ENCODE data around the gene LARP6.

LARP6 gene

GRCh38 chr15:70794596-70795310 lies 59.2 kb downstream of the LARP6 start:
- DNase-seq (ENCODE audit: low read depth) = peak; percentile 73
- in situ Hi-C loops (cut with HindIII; ENCODE audit: low sequenced_read_pairs) = no loop called here
- H3K4me3 ChIP-seq (ENCODE audit: low read depth, low read length) = no peak overlapping the region
- TF ChIP-seq CTCF (IDR thresholded peaks at IDR 0.05; ENCODE audit: low read depth, low read length, missing control alignments) = no peak

GRCh38 chr15:70793694-70794093 lies 60.3 kb downstream of the LARP6 start:
- no peak for DNase-seq (ENCODE audit: low read depth)
- in situ Hi-C loops (cut with HindIII; ENCODE audit: low sequenced_read_pairs) = no loop called here
- no peak overlapping the region for H3K4me3 ChIP-seq (ENCODE audit: low read depth, low read length)
- TF ChIP-seq CTCF (IDR thresholded peaks at IDR 0.05; ENCODE audit: low read depth, low read length, missing control alignments) = no peak

GRCh38 chr15:70792171-70792573 lies 61.8 kb downstream of the LARP6 start:
- no peak for DNase-seq (ENCODE audit: low read depth)
- in situ Hi-C loops (cut with HindIII; ENCODE audit: low sequenced_read_pairs) = no loop called here

GRCh38 chr15:70791259-70791658 lies 62.7 kb downstream of the LARP6 start:
- in situ Hi-C loops (cut with HindIII; ENCODE audit: low sequenced_read_pairs) = no loop called here
- no peak for TF ChIP-seq CTCF (IDR thresholded peaks at IDR 0.05; ENCODE audit: low read depth, low read length, missing control alignments)
- DNase-seq (ENCODE audit: low read depth) = no peak
- H3K4me3 ChIP-seq (ENCODE audit: low read depth, low read length) = no peak overlapping the region

More at GRCh38 chr15:70792171-70792573, 61.8 kb downstream of the LARP6 start:
- no peak for TF ChIP-seq CTCF (IDR thresholded peaks at IDR 0.05; ENCODE audit: low read depth, low read length, missing control alignments)
- no peak overlapping the region for H3K4me3 ChIP-seq (ENCODE audit: low read depth, low read length)

GRCh38 chr15:70789213-70789612 lies 64.7 kb downstream of the LARP6 start:
- no peak for DNase-seq (ENCODE audit: low read depth)
- in situ Hi-C loops (cut with HindIII; ENCODE audit: low sequenced_read_pairs) = no loop called here
- TF ChIP-seq CTCF (IDR thresholded peaks at IDR 0.05; ENCODE audit: low read depth, low read length, missing control alignments) = no peak
- H3K4me3 ChIP-seq (ENCODE audit: low read depth, low read length) = no peak overlapping the region

- no peak for DNase-seq (ENCODE audit: low read depth)
- in situ Hi-C loops (cut with HindIII; ENCODE audit: low sequenced_read_pairs) = no loop called here
- no peak overlapping the region for H3K4me3 ChIP-seq (ENCODE audit: low read depth, low read length)
- no peak for TF ChIP-seq CTCF (IDR thresholded peaks at IDR 0.05; ENCODE audit: low read depth, low read length, missing control alignments)
Observed at GRCh38 chr15:70788114-70789049, 65.6 kb downstream of the LARP6 start.

Data from astrocyte of the cerebellum (primary cell).